ENCODE results near the gene SMCO4.

Gene SMCO4

DNA sequence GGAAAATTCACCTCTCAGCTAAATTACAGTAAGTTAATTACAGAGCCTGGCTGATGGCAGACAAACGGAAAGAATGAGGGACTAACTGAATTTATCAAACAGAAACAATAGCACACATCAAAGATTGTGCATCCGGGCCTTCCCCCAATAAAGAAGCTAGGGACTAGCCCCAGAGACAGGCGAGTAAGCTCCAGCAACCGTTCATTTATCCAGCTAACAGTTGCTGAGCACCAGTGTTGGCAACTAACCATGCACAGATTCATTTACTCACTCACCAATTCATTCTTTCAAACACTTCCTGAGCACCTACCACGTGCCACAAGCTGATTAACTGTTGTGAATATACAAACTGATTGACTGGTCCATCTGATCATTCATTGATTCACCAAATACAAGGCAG lies 51.2 kb downstream of the SMCO4 start:
- no peak overlapping the region for H3K4me3 ChIP-seq (ENCODE audit: low read length)
- no peak overlapping the region for H3K27ac ChIP-seq (ENCODE audit: low read length)
- no CpG with 5 or more reads among the region's 5 CpGs for WGBS (ENCODE audit: insufficient coverage, insufficient read length)
- peaks cover 17% of the 10 kb centered on the region for H3K4me1 ChIP-seq (ENCODE audit: control insufficient read depth, insufficient read depth, low read length)
- no peaks in the 10 kb centered on the region for H3K9me3 ChIP-seq (ENCODE audit: control insufficient read depth, insufficient read depth, low read length)
- no peaks in the 10 kb centered on the region for H3K36me3 ChIP-seq (ENCODE audit: control insufficient read depth, insufficient read depth, low read length)
- no peaks in the 10 kb centered on the region for H3K27me3 ChIP-seq (ENCODE audit: control insufficient read depth, insufficient read depth, low read length)
- no peak for DNase-seq (ENCODE audit: low read depth, low spot score)

DNA sequence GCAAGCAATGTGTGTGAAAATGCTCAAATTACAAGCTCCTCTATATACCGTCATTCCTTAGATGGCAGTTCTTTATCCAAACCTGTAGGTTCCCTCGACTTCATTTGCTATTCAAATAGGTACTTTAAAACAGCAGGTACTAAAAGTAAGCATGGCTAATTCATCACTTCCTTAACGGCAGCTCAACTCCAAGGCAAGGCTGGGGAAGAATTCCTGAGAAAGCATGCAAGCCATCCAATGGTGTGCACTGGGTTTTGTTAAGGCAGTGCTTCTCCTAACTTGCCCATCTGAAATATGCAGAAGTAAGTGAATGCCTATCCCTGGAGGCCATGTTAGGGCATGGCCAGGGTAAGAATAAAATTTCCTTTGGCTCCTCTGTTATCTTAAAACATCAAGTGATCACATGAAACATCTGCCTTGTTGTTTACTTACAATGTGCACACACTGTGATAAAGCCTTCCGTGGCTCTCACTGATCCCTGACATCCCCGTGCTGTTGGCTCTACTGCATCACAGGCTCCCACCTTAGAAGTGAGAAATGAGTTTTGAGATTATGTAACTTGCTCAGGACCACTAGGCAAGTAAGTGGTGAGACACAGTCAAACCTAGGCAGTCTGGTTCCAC lies 52.1 kb downstream of the SMCO4 start:
- no peak overlapping the region for H3K4me3 ChIP-seq (ENCODE audit: low read length)
- WGBS (ENCODE audit: insufficient coverage, insufficient read length), result no CpG with 5 or more reads among the region's 5 CpGs
- DNase-seq (ENCODE audit: low read depth, low spot score), result peak; percentile 37
- peaks cover 17% of the 10 kb centered on the region for H3K4me1 ChIP-seq (ENCODE audit: control insufficient read depth, insufficient read depth, low read length)
- peak overlapping the region; percentile 21 for H3K27ac ChIP-seq (ENCODE audit: low read length)
- H3K36me3 ChIP-seq (ENCODE audit: control insufficient read depth, insufficient read depth, low read length), result no peaks in the 10 kb centered on the region
- H3K27me3 ChIP-seq (ENCODE audit: control insufficient read depth, insufficient read depth, low read length), result no peaks in the 10 kb centered on the region
- no peaks in the 10 kb centered on the region for H3K9me3 ChIP-seq (ENCODE audit: control insufficient read depth, insufficient read depth, low read length)

DNA sequence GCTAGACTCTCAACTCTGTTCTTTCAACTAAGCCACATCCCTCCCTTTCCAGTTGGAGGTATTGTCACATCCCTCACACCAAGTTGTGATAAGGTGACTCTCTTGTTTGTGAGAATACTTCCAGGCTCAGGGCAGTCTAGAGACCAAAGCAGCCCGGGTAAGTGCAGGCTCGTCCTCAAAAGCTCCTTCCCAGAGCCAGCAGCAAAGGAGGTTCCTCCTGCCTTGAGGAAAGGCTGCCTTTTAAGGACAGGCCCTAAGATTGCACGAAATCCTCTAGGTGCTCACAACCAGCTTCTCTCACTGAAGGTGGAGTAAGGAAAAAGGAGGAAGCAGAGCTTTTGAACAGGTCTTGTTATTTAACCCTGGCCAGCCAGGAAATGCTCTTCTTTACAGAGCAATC lies 53.4 kb downstream of the SMCO4 start:
- Histone ChIP-seq H3K4me1 (ENCODE audit: control insufficient read depth, insufficient read depth, low read length) (peaks cover 16% of the 10 kb centered on the region), H3K9me3 (ENCODE audit: control insufficient read depth, insufficient read depth, low read length) (no peaks in the 10 kb centered on the region), H3K27ac (ENCODE audit: low read length) (no peak overlapping the region), H3K4me3 (ENCODE audit: low read length) (no peak overlapping the region), H3K27me3 (ENCODE audit: control insufficient read depth, insufficient read depth, low read length) (no peaks in the 10 kb centered on the region), H3K36me3 (ENCODE audit: control insufficient read depth, insufficient read depth, low read length) (no peaks in the 10 kb centered on the region)
- DNase-seq (ENCODE audit: low read depth, low spot score), result no peak
- no CpG with 5 or more reads among the region's 3 CpGs for WGBS (ENCODE audit: insufficient coverage, insufficient read length)

DNA sequence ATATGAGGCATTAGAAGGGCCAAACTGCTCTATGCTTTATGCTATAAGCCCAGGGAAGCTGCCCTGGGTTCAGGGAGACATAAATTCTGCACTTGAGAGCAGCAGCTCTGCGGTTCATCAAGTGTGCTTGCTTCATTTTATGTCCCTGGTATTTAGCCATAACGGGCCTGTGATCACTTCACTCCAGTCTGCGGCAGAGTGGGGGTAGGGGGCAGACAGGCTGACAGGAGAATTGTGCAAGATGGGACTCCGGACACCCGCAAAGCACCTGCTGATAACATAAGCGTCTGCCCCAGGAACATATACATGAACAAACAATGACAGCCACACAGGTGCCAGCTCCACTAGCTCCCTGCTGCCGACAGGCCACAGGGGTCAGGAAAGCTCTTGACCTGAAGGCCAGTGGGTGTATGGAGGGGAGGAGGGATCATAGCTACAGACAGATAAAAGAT lies 56.1 kb downstream of the SMCO4 start:
- DNase-seq (ENCODE audit: low read depth, low spot score), result no peak
- Histone ChIP-seq H3K4me3 (ENCODE audit: low read length) (no peak overlapping the region), H3K9me3 (ENCODE audit: control insufficient read depth, insufficient read depth, low read length) (no peaks in the 10 kb centered on the region), H3K27me3 (ENCODE audit: control insufficient read depth, insufficient read depth, low read length) (no peaks in the 10 kb centered on the region), H3K36me3 (ENCODE audit: control insufficient read depth, insufficient read depth, low read length) (no peaks in the 10 kb centered on the region), H3K27ac (ENCODE audit: low read length) (no peak overlapping the region), H3K4me1 (ENCODE audit: control insufficient read depth, insufficient read depth, low read length) (peaks cover 13% of the 10 kb centered on the region; the same call in 1 of the 2 replicates)
- WGBS (ENCODE audit: insufficient coverage, insufficient read length), result no CpG with 5 or more reads among the region's 7 CpGs

DNA sequence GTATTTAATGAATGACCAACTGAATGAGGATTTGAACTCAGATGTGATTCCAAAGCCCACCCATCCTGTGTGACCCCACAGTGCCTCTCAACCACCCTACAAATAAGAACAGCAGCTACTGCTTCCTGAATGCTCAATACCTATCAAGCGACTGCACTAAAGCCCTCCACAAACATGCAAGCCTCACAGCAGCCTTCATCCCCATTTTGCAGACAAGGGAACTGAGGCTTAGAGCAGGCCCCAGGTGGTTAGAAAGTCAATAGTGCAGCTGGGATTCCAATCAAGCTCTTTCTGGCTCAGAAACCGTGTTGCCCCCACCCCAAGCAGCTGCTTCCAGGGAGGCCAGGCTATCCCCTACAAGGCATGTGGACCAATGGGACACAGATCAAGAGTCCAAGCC lies 57.2 kb downstream of the SMCO4 start:
- H3K4me1 ChIP-seq (ENCODE audit: control insufficient read depth, insufficient read depth, low read length), result peaks cover 9% of the 10 kb centered on the region; the same call in 1 of the 2 replicates
- H3K4me3 ChIP-seq (ENCODE audit: low read length), result no peak overlapping the region
- no peak for DNase-seq (ENCODE audit: low read depth, low spot score)
- H3K27me3 ChIP-seq (ENCODE audit: control insufficient read depth, insufficient read depth, low read length), result no peaks in the 10 kb centered on the region
- no peaks in the 10 kb centered on the region for H3K9me3 ChIP-seq (ENCODE audit: control insufficient read depth, insufficient read depth, low read length)
- no peak overlapping the region for H3K27ac ChIP-seq (ENCODE audit: low read length)
- WGBS (ENCODE audit: insufficient coverage, insufficient read length), result no CpG with 5 or more reads among the region's 2 CpGs
- no peaks in the 10 kb centered on the region for H3K36me3 ChIP-seq (ENCODE audit: control insufficient read depth, insufficient read depth, low read length)

DNA sequence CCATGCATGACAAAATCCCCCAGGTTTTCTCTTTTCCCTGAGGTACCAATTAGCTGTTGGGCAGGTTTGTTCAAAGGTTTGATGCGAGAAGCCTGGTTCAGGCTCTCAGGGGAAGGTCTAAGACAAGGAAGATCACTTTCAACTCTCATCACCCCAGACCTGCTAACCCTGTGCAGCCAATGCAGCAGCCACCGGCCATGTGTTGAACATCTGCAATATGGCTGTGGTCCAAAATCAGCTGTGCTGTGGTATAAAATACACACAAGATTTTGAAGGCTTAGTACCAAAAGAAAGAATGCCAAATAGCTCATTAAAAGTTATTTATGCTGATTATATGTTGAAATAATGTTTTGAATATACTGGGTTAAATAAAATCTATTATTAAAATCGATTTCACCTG lies 58.5 kb downstream of the SMCO4 start:
- H3K36me3 ChIP-seq (ENCODE audit: control insufficient read depth, insufficient read depth, low read length), result no peaks in the 10 kb centered on the region
- H3K4me3 ChIP-seq (ENCODE audit: low read length), result no peak overlapping the region
- no peak overlapping the region for H3K27ac ChIP-seq (ENCODE audit: low read length)
- no peaks in the 10 kb centered on the region for H3K27me3 ChIP-seq (ENCODE audit: control insufficient read depth, insufficient read depth, low read length)
- no peaks in the 10 kb centered on the region for H3K9me3 ChIP-seq (ENCODE audit: control insufficient read depth, insufficient read depth, low read length)
- no peak for DNase-seq (ENCODE audit: low read depth, low spot score)
- no CpG with 5 or more reads among the region's 3 CpGs for WGBS (ENCODE audit: insufficient coverage, insufficient read length)
- H3K4me1 ChIP-seq (ENCODE audit: control insufficient read depth, insufficient read depth, low read length), result peaks cover 5% of the 10 kb centered on the region; the same call in 1 of the 2 replicates

DNA sequence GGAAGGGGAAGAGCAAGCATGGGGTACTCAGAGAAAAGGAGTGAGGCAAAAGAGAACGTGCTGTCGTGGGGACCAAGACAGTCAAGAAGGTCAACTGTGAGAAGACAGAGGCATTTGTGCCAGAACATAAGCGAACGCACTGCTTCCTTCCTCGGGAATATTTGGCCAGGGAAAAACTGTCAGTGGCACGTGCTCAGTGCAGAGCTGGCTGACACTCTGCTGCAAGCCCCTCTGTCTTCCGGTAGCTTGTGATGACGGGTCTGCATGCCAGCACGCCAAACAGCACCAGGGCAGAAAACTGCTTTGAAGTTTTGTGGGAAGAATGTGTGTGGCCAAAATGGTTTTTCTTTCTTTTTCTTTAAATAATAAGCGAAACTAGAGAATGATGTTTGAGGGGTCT lies 60.6 kb downstream of the SMCO4 start:
- Histone ChIP-seq H3K4me3 (ENCODE audit: low read length) (no peak overlapping the region), H3K27me3 (ENCODE audit: control insufficient read depth, insufficient read depth, low read length) (no peaks in the 10 kb centered on the region), H3K9me3 (ENCODE audit: control insufficient read depth, insufficient read depth, low read length) (no peaks in the 10 kb centered on the region), H3K36me3 (ENCODE audit: control insufficient read depth, insufficient read depth, low read length) (no peaks in the 10 kb centered on the region), H3K27ac (ENCODE audit: low read length) (no peak overlapping the region), H3K4me1 (ENCODE audit: control insufficient read depth, insufficient read depth, low read length) (peaks cover 17% of the 10 kb centered on the region)
- no CpG with 5 or more reads among the region's 10 CpGs for WGBS (ENCODE audit: insufficient coverage, insufficient read length)
- DNase-seq (ENCODE audit: low read depth, low spot score), result no peak

DNA sequence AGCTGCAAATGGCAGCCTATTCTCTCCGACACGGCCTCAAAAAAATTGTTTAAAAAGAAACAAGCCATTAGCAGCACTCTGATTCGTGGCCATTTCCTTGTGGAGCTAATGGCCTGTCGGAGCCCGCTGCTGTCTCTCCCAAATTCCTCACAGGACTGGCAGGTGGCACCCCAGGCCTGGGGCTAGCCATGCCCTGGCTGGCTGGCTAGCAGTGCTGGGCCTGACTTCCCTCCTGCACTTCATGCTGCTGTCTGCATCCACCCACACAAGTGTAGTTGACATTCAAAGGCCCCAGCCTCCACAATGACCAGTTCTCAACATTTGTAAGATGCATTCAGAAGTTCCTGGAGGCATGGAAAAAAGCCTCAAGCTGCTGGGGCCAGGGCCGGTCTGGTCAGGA lies 61.5 kb downstream of the SMCO4 start:
- no peak for DNase-seq (ENCODE audit: low read depth, low spot score)
- no peaks in the 10 kb centered on the region for H3K9me3 ChIP-seq (ENCODE audit: control insufficient read depth, insufficient read depth, low read length)
- no peaks in the 10 kb centered on the region for H3K27me3 ChIP-seq (ENCODE audit: control insufficient read depth, insufficient read depth, low read length)
- no peak overlapping the region for H3K27ac ChIP-seq (ENCODE audit: low read length)
- H3K4me3 ChIP-seq (ENCODE audit: low read length), result no peak overlapping the region
- WGBS (ENCODE audit: insufficient coverage, insufficient read length), result no CpG with 5 or more reads among the region's 6 CpGs
- H3K4me1 ChIP-seq (ENCODE audit: control insufficient read depth, insufficient read depth, low read length), result peaks cover 19% of the 10 kb centered on the region
- H3K36me3 ChIP-seq (ENCODE audit: control insufficient read depth, insufficient read depth, low read length), result no peaks in the 10 kb centered on the region

DNA sequence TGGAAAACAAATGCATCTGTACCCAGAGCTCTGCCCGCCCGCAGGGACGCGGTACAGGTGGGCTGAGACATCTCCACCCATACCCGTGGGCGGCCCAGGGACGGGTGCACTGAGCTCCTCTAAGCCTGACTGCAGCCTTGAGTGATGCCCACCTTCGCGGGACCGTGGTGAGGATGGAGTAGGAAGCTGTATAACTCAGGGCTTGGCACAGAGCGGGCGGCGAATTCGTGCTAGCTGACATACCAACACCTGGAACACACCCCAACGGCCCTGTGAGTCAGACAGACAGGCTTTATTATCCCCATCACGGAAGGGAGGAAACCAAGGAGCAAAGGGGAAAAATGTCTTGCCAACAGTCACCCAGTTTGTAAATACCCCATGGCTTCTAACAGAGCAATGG lies 61.9 kb downstream of the SMCO4 start:
- peaks cover 19% of the 10 kb centered on the region for H3K4me1 ChIP-seq (ENCODE audit: control insufficient read depth, insufficient read depth, low read length)
- no CpG with 5 or more reads among the region's 16 CpGs for WGBS (ENCODE audit: insufficient coverage, insufficient read length)
- no peaks in the 10 kb centered on the region for H3K27me3 ChIP-seq (ENCODE audit: control insufficient read depth, insufficient read depth, low read length)
- H3K9me3 ChIP-seq (ENCODE audit: control insufficient read depth, insufficient read depth, low read length), result no peaks in the 10 kb centered on the region
- H3K4me3 ChIP-seq (ENCODE audit: low read length), result no peak overlapping the region
- H3K36me3 ChIP-seq (ENCODE audit: control insufficient read depth, insufficient read depth, low read length), result no peaks in the 10 kb centered on the region
- H3K27ac ChIP-seq (ENCODE audit: low read length), result no peak overlapping the region
- no peak for DNase-seq (ENCODE audit: low read depth, low spot score)

DNA sequence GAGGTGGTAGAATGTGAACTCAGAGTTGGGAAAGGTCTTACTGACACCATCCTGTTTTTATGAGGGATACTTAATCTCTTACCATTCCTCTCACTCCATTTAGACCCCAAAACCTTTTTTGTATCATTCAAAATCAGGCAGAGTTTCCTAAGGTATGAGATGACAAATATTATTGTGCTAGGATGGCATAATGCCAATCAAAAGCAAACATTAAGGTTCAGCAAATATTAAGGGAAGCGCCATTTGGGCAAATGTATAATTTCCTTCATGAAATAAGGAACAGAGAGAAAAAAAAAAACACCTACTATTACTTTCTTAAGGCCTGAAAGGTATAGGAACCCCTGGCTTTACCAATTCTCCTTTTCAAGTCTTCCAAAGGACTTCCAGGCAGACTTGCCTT lies 62.4 kb downstream of the SMCO4 start:
- no peak for DNase-seq (ENCODE audit: low read depth, low spot score)
- no peaks in the 10 kb centered on the region for H3K9me3 ChIP-seq (ENCODE audit: control insufficient read depth, insufficient read depth, low read length)
- H3K27me3 ChIP-seq (ENCODE audit: control insufficient read depth, insufficient read depth, low read length), result no peaks in the 10 kb centered on the region
- no peak overlapping the region for H3K4me3 ChIP-seq (ENCODE audit: low read length)
- no CpG with 5 or more reads among the region's 1 CpG for WGBS (ENCODE audit: insufficient coverage, insufficient read length)
- H3K4me1 ChIP-seq (ENCODE audit: control insufficient read depth, insufficient read depth, low read length), result peaks cover 19% of the 10 kb centered on the region
- H3K36me3 ChIP-seq (ENCODE audit: control insufficient read depth, insufficient read depth, low read length), result no peaks in the 10 kb centered on the region
- H3K27ac ChIP-seq (ENCODE audit: low read length), result no peak overlapping the region

DNA sequence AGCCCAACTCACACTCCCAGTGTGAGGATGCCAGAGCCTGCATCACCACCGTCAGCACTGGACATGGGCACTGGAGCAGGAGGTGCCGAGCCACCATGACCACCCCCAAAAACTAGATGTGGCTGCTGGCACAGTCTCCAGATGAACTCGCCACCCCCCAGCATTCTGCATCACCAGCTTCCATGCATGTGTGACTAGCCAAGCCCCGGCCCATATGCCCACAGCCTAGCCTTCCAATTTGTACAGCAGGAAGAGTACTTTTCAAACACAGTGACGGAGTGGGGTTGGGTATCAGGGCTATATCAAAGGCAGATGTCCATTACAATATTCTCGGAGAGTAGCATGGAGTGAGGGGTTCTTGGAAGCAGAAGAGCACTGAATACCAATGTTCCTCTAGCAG lies 62.9 kb downstream of the SMCO4 start:
- H3K36me3 ChIP-seq (ENCODE audit: control insufficient read depth, insufficient read depth, low read length), result no peaks in the 10 kb centered on the region
- H3K27ac ChIP-seq (ENCODE audit: low read length), result no peak overlapping the region
- H3K4me3 ChIP-seq (ENCODE audit: low read length), result no peak overlapping the region; the same call in 1 of the 2 replicates
- WGBS (ENCODE audit: insufficient coverage, insufficient read length), result no CpG with 5 or more reads among the region's 6 CpGs
- H3K9me3 ChIP-seq (ENCODE audit: control insufficient read depth, insufficient read depth, low read length), result no peaks in the 10 kb centered on the region
- peaks cover 19% of the 10 kb centered on the region for H3K4me1 ChIP-seq (ENCODE audit: control insufficient read depth, insufficient read depth, low read length)
- H3K27me3 ChIP-seq (ENCODE audit: control insufficient read depth, insufficient read depth, low read length), result no peaks in the 10 kb centered on the region
- DNase-seq (ENCODE audit: low read depth, low spot score), result no peak

All from iPS DF 6.9 (cell line).